CD4-positive, alpha-beta T cell treated with Interleukin-15 for 4 hours (primary cell): ENCODE data around the gene FGD2.
"Not testable (repeated sequence)": the region's sequence is repeated elsewhere in the genome, so short reads cannot be mapped to it uniquely, and the experiment has no call there.

Source experiments
- DNase-seq: peaks from one replicate; pipeline ENCODE4 v3.0.0-alpha.2; 2020; ENCODE audit warnings: low spot score

The FGD2 gene

DNA sequence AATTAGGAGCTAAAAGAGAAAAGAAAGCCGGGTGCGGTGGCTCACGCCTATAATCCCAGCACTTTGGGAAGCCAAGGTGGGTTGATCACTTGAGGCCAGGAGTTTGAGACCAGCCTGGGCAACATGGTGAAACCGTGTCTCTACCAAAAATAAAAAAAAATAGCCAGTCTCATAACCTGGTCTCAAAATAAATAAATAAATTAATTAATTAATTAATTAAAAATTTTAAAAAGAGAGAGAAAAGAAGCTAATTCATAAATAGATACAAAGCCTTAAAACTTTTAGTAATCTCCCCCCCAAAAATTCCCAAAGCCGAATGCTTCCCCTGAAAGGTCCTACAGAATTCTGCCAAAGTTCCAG is 53.5 kb downstream of the FGD2 start:
- not testable (repeated sequence) for DNase-seq

GRCh38 chr6:37059344-37060194 is 54.1 kb downstream of the FGD2 start:
- no peak for DNase-seq

- DNase-seq: no peak
Measured at GRCh38 chr6:37060195-37060559, 54.7 kb downstream of the FGD2 start.

DNA sequence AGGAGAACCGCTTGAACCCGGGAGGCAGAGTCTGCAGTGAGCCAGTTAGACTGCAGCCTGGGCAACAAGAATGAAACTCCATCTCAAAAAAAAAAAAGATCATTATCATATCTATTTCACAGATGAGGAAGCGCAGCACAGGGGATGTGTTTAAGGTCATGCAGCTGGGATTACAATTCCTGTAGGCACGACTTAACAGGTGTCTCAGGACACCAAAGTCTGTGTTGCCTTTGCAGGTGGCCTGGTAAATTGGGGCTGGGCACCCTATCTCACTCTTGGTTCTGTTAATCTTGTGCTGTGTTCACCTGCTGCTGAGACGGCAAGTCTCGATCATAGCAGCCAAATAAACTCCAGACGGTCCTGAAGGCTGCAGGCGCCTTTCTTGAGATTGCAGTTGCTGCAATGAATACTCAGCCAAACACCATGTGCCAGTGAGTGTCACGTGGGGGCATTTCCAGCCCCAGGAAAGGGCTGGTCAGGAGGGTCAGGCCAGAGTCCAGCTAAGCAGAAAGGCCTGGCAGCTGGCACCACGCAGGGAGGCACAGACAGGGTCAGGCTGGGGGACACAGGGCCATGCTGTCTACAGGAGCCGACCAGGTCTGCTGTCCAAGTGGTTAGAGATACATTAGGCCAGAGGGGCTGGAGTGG is 55.8 kb downstream of the FGD2 start:
- no peak for DNase-seq

- no peak for DNase-seq
Measured at GRCh38 chr6:37062424-37062823, 57.0 kb downstream of the FGD2 start.

- no peak for DNase-seq
Measured at GRCh38 chr6:37068356-37069270, 63.2 kb downstream of the FGD2 start.

DNA sequence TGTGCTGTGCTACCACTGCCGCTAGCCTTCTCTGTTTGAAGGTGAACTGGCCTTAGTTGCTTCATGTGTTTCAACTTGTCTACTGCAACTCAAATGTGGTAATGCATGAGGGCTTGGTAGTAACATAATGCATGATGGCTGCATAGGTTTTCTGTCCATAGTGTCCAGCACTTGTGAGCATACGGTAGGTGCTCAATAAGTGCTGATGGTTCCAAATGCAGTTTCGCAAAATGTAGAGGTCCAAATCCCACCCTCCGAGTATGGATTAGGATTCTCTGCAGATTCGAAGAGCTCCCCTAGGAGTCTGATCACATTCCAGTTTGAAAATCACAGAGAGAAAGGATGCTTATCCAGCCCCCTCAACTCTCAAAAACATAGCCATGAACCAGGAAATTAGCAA is 64.2 kb downstream of the FGD2 start:
- DNase-seq: no peak

DNA sequence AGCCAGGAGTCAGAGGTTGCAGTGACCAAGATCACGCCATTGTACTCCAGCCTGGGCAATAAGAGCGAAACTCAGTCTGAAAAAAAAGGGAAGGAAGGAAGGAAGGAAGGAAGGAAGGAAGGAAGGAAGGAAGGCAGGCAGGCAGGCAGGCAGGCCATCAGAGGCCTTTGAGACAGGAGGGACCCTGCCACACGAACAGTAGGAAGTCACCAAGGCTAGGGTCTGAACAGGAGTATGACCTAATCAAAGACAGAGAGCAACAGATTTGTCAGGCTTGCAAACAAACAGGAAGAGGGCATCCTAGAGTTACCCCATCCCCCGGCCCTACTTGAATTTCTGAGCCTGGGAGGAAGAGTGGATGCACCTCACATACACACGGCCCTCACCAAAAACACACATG is 67.1 kb downstream of the FGD2 start:
- DNase-seq: no peak

DNA sequence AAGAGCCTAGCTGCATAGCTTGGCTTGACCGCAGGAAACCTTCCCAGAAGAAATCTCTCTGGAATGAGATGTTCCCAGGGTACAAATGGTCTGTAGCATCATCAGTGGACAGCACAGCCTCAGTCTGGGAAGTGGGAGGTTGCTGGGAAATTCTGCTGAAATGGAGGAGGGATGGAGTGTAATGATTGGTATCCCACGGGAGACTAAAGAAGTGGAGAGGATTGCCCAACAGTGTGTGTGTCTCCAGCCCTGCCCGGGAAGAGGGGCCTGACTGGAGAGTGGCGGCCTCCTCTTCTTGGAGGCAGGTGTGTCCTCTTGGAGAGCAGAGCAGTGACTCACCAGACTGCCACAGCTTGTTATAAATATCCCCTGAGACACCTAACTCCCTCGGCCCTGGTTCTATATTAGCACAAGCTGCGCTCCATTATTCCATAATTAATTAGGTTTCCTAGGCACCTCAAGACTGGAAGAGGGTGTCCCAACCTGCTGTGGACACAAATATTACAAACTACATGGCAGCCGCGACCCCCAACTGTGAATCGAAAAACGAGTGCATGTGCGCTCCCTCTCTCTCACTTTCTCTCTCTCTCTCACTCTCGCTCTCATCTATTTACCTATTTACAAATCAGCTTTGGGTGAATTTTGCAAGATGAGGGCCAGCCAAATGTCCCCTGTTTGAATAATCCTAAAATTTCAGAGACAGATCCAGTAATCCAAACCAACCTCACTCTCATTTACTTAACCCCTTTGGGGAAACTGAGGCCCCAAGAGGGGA is 68.8 kb downstream of the FGD2 start:
- no peak for DNase-seq

GRCh38 chr6:37077191-37077904 is 71.9 kb downstream of the FGD2 start:
- no peak for DNase-seq

GRCh38 chr6:37077905-37078296 is 72.4 kb downstream of the FGD2 start:
- DNase-seq: no peak
